ENCODE data around the gene FSHB.

DNA sequence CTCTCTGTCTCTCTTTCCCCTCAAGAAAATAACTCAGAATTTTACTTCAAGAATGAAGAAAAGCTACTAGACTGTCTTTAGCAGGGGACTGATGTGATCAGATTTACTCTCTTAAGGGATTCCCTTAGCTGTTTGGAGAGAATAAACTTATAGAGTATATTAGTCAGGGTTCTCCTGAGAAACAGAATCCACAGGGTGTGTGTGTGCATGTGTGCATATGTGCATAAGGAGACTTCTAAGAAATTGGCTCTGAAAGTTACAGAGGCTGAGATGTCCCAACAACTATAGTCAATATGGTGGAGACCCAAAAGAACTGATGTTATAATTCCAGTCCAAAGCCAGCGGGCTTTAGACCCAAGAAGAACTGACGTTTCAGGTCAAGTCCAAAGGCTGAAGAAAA is 49.0 kb downstream of the FSHB start:
- TF ChIP-seq, protein P1, sequence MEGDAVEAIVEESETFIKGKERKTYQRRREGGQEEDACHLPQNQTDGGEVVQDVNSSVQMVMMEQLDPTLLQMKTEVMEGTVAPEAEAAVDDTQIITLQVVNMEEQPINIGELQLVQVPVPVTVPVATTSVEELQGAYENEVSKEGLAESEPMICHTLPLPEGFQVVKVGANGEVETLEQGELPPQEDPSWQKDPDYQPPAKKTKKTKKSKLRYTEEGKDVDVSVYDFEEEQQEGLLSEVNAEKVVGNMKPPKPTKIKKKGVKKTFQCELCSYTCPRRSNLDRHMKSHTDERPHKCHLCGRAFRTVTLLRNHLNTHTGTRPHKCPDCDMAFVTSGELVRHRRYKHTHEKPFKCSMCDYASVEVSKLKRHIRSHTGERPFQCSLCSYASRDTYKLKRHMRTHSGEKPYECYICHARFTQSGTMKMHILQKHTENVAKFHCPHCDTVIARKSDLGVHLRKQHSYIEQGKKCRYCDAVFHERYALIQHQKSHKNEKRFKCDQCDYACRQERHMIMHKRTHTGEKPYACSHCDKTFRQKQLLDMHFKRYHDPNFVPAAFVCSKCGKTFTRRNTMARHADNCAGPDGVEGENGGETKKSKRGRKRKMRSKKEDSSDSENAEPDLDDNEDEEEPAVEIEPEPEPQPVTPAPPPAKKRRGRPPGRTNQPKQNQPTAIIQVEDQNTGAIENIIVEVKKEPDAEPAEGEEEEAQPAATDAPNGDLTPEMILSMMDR (IDR thresholded peaks at IDR 0.05; ENCODE audit: control extremely low read depth in 1 of 3, insufficient read depth in 1 of 3, low read depth in 1 of 3, low read length in 3 of 3), result no peak
- TF ChIP-seq POLR2AphosphoS5 (IDR thresholded peaks at IDR 0.05; ENCODE audit: low read depth, low read length) (no peak), SP1 (IDR thresholded peaks at IDR 0.05; ENCODE audit: low read depth, low read length) (no peak), BRCA1 (IDR thresholded peaks at IDR 0.05; ENCODE audit: low read depth, low read length) (no peak), YY1 (IDR thresholded peaks at IDR 0.05; ENCODE audit: low read depth, low read length) (no peak), KDM5A (IDR thresholded peaks at IDR 0.05; ENCODE audit: low read length) (no peak), SRF (IDR thresholded peaks at IDR 0.05; ENCODE audit: low read depth, low read length) (no peak), HDAC6 (IDR thresholded peaks at IDR 0.05; ENCODE audit: low read depth, low read length) (no peak), GABPA (IDR thresholded peaks at IDR 0.05; ENCODE audit: borderline replicate concordance, insufficient read depth, low read length) (no peak), RAD21 (IDR thresholded peaks at IDR 0.05 in 1 of 2, conservative IDR thresholded peaks at IDR 0.05 in 1 of 2; ENCODE audit: low read depth in 2 of 2, low read length in 2 of 2) (no peak)

Measured in H1 (cell line).